DND-41 (cell line): Measurements from ENCODE around the gene HTT-AS.

Source experiments
- EZH2 ChIP-seq: IDR thresholded peaks from 3 replicates; pipeline ENCODE4 v1.6.1; 2012; ENCODE audit warnings: borderline replicate concordance, low read depth, mild to moderate bottlenecking, moderate library complexity, low read length, inconsistent platforms; ENCODE audit not compliant: severe bottlenecking
- TF ChIP-seq, protein P1 (sequence below): IDR thresholded peaks from 2 replicates; pipeline ENCODE4 v1.5.1; 2012; ENCODE audit warnings: borderline replicate concordance, low read length, moderate library complexity, mild to moderate bottlenecking; ENCODE audit not compliant: poor library complexity, severe bottlenecking; ENCODE audit errors: extremely low read depth

- TF ChIP-seq, protein P1, sequence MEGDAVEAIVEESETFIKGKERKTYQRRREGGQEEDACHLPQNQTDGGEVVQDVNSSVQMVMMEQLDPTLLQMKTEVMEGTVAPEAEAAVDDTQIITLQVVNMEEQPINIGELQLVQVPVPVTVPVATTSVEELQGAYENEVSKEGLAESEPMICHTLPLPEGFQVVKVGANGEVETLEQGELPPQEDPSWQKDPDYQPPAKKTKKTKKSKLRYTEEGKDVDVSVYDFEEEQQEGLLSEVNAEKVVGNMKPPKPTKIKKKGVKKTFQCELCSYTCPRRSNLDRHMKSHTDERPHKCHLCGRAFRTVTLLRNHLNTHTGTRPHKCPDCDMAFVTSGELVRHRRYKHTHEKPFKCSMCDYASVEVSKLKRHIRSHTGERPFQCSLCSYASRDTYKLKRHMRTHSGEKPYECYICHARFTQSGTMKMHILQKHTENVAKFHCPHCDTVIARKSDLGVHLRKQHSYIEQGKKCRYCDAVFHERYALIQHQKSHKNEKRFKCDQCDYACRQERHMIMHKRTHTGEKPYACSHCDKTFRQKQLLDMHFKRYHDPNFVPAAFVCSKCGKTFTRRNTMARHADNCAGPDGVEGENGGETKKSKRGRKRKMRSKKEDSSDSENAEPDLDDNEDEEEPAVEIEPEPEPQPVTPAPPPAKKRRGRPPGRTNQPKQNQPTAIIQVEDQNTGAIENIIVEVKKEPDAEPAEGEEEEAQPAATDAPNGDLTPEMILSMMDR: no peak
- TF ChIP-seq EZH2: no peak
Observed at GRCh38 chr4:3075652-3075981, 1.3 kb upstream of the HTT-AS start.
